WTC11 (cell line): ENCODE measurements around the gene OTOG. TPM values are rescaled to one million over a fixed set of nuclear protein-coding genes. Genes with fewer than 3 reads are reported as not detected.
A peak's percentile ranks its signal among the peaks of the same experiment; 100 is the strongest.

ENCODE experiments used
- ATAC-seq: fragments of 200-7000 bp; cut with Tn5 transposase; 2 replicates; pipeline ENCODE4 v1.10.0; 2021; ENCODE audit warnings: mild to moderate bottlenecking, moderate library complexity
- CTCF ChIA-PET: fragments of 300-600 bp; sonication (Branson Sonifier 250); formaldehyde crosslinking; loops from one replicate; lab custom pipeline; 2021; ENCODE audit warnings: antibody characterized with exemption; lab: Charles Lee
- POLR2A ChIA-PET: fragments of 350-600 bp; sonication (Branson Sonifier 250); formaldehyde crosslinking; loops from one replicate; lab custom pipeline; 2021; ENCODE audit warnings: antibody characterized with exemption; lab: Charles Lee
- DNase-seq: peaks from one replicate; pipeline ENCODE4 v3.0.0; 2021; ENCODE audit warnings: low spot score
- H3K27ac Mint-ChIP-seq: 2 replicates; pipeline ENCODE4 v1.8.0; 2021; ENCODE audit warnings: mixed read lengths
- H3K27me3 Mint-ChIP-seq: 2 replicates; pipeline ENCODE4 v1.8.0; 2021; ENCODE audit warnings: low read depth, mild to moderate bottlenecking, moderate library complexity, mixed read lengths
- H3K36me3 Mint-ChIP-seq: 2 replicates; pipeline ENCODE4 v1.8.0; 2021; ENCODE audit warnings: mixed read lengths
- H3K4me1 Mint-ChIP-seq: 2 replicates; pipeline ENCODE4 v1.8.0; 2022; ENCODE audit warnings: mixed read lengths
- H3K4me3 Mint-ChIP-seq: 2 replicates; pipeline ENCODE4 v1.8.0; 2021; ENCODE audit warnings: mild to moderate bottlenecking, moderate library complexity, mixed read lengths
- H3K9me3 Mint-ChIP-seq: 2 replicates; pipeline ENCODE4 v1.8.0; 2021; ENCODE audit warnings: mixed read lengths
- HMGA2 ChIP-seq: fragments of 250-450 bp; sonication (Bioruptor Pico); IDR thresholded peaks from 2 replicates; pipeline ENCODE4 v1.4.0; 2021; ENCODE audit warnings: mild to moderate bottlenecking, moderate library complexity
- IRF2 ChIP-seq: sonication (generic); formaldehyde crosslinking; IDR thresholded peaks from 2 replicates; pipeline ENCODE4 v1.8.0; 2022; ENCODE audit warnings: low read depth, missing genetic modification reagents, borderline replicate concordance
- RELA ChIP-seq: sonication (generic); formaldehyde crosslinking; IDR thresholded peaks from 2 replicates; pipeline ENCODE4 v1.8.1; 2022; ENCODE audit warnings: missing genetic modification reagents, mild to moderate bottlenecking, borderline replicate concordance
- SMAD3 ChIP-seq: sonication (generic); formaldehyde crosslinking; IDR thresholded peaks from 2 replicates; pipeline ENCODE4 v1.8.0; 2022; ENCODE audit warnings: missing genetic modification reagents, mild to moderate bottlenecking, borderline replicate concordance
- SMAD4 ChIP-seq: sonication (generic); formaldehyde crosslinking; IDR thresholded peaks from 2 replicates; pipeline ENCODE4 v1.8.0; 2022; ENCODE audit warnings: mild to moderate bottlenecking, missing genetic modification reagents
- TP53 ChIP-seq: sonication (generic); formaldehyde crosslinking; IDR thresholded peaks from 2 replicates; pipeline ENCODE4 v1.8.1; 2023; ENCODE audit warnings: mild to moderate bottlenecking, missing genetic modification reagents
- ZNF138 ChIP-seq: sonication (generic); formaldehyde crosslinking; conservative IDR thresholded peaks from 2 replicates; pipeline ENCODE4 v1.8.1; 2022; ENCODE audit warnings: mild to moderate bottlenecking, moderate library complexity, missing genetic modification reagents
- ZNF423 ChIP-seq: fragments of 250-450 bp; sonication (Bioruptor Pico); IDR thresholded peaks from 2 replicates; pipeline ENCODE4 v2.1.2; 2022; ENCODE audit warnings: mild to moderate bottlenecking, moderate library complexity
- total RNA-seq: library from RNA; stranded (reverse); gene quantifications from 3 replicates; pipeline ENCODE4 v1.2.3, GENCODE V29; 2021
- TF ChIP-seq, protein P1 (sequence below): sonication (generic); formaldehyde crosslinking; IDR thresholded peaks from 2 replicates; pipeline ENCODE4 v1.8.1; 2022; ENCODE audit warnings: missing genetic modification reagents, borderline replicate concordance

OTOG gene
- total RNA-seq, 1 experiment from 2014 or later, result 1.4 TPM

DNA sequence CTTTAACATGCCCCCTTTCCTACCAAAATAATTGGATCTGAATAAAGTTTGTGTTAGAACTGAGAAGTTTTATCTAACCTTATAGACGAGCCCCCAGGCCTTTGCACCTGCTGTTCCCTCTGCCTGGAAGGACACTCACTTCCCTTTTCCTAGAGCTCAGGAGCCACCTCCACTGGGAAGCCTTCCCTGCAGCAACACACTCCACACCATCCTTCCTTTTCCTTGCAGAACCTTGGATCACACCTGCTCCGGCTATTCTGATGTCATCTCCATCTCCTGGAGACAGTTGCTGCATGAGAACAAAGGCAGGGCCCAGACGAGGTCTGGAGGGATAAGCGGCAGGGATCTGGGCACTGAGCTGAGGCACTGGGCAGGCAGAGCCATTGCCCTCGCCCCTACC, 149.7 kb downstream of the OTOG start:
- TF ChIP-seq SMAD3 (CRISPR knock-in tag) (no peak), RELA (CRISPR knock-in tag) (no peak), TP53 (CRISPR knock-in tag) (no peak), IRF2 (no peak), SMAD4 (CRISPR knock-in tag) (no peak), ZNF138 (CRISPR knock-in tag) (no peak), ZNF423 (no peak), HMGA2 (no peak)
- TF ChIP-seq, protein P1, sequence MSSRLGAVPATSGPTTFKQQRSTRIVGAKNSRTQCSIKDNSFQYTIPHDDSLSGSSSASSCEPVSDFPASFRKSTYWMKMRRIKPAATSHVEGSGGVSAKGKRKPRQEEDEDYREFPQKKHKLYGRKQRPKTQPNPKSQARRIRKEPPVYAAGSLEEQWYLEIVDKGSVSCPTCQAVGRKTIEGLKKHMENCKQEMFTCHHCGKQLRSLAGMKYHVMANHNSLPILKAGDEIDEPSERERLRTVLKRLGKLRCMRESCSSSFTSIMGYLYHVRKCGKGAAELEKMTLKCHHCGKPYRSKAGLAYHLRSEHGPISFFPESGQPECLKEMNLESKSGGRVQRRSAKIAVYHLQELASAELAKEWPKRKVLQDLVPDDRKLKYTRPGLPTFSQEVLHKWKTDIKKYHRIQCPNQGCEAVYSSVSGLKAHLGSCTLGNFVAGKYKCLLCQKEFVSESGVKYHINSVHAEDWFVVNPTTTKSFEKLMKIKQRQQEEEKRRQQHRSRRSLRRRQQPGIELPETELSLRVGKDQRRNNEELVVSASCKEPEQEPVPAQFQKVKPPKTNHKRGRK (CRISPR knock-in tag), result no peak
- no peaks in the 10 kb centered on the region for H3K9me3 Mint-ChIP-seq
- peaks cover 4% of the 10 kb centered on the region; the same call in 1 of the 2 replicates for H3K4me1 Mint-ChIP-seq
- ChIA-PET POLR2A (interaction anchor here (0.6 kb wide), 1 partner anchor 613 kb away, joined by 3 read pairs; no protein-coding TSS in a partner anchor), CTCF (interaction anchor here (1.5 to 2.3 kb wide), 3 partner anchors 34 to 276 kb away, joined by 3 to 14 read pairs (median 5); no protein-coding TSS in a partner anchor)
- H3K4me3 Mint-ChIP-seq, result peak overlapping the region; percentile 26
- DNase-seq (no peak), ATAC-seq (no peak)
- H3K27me3 Mint-ChIP-seq, result peaks cover 52% of the 10 kb centered on the region
- H3K27ac Mint-ChIP-seq, result no peak overlapping the region
- no peaks in the 10 kb centered on the region for H3K36me3 Mint-ChIP-seq

Other genes starting within 250 kb of the OTOG start
- 2.0 to 2.7 TPM (median 2.5 TPM) in 3 replicates for gene NCR3LG1, start 195.5 kb upstream of the OTOG start, total RNA-seq
- gene KCNJ11, start 158.6 kb upstream of the OTOG start, total RNA-seq, result 8.2 to 10.0 TPM (median 8.7 TPM) in 3 replicates
- gene ABCC8, start 70.4 kb upstream of the OTOG start, total RNA-seq, result 3.9 to 7.3 TPM (median 4.1 TPM) in 3 replicates
- 3.3 to 3.9 TPM (median 3.7 TPM) in 3 replicates for gene USH1C, start 2.8 kb upstream of the OTOG start, total RNA-seq
- not detected in 3 replicates for gene MYOD1, start 172.3 kb downstream of the OTOG start, total RNA-seq
- 0.09 to 0.21 TPM (median 0.20 TPM) in 3 replicates for gene KCNC1, start 187.5 kb downstream of the OTOG start, total RNA-seq